GM18867 (cell line): Measurements from ENCODE around the gene LTF.
"Not testable (repeated sequence)": the region's sequence is repeated elsewhere in the genome, so short reads cannot be mapped to it uniquely, and the experiment has no call there.

Experiments
- ATAC-seq: cut with Tn5 transposase; IDR thresholded peaks from one replicate; pipeline ENCODE4 v1.9.1; 2021; ENCODE audit warnings: mild to moderate bottlenecking, moderate library complexity; ENCODE audit not compliant: unreplicated experiment

LTF gene

DNA sequence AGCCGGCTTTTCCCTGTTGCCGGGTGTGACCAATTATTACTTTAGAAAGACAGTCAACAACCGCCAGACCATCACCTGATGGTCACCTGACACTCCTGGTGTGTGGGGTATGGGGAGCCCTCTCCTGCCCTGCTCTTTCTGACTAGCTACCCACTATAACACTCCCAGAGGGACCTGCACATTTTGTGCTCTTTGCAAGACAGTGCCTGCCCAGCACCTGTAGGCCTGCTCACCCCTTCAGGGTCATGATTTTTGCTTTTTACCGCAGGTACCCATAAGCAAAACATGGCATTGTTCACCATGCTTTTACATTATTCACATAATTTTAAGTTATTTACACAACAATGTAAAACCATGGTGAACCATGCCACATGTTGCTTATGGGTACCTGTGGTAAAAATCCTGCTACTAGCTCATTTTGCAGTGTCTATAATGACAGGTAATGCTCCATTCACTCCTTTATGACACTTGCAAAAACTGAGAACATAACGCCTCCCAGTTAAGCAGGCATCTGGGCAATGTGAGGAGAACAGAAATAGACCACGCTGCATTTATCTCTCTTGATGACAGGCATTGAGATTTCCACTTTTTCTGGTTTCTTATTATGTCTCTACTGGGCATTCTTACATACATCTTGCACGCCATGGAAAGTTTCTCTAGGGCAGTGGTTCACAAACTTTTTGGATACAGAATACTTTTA is 47.7 kb downstream of the LTF start:
- no peak for ATAC-seq

- no peak for ATAC-seq
These were observed 48.4 kb downstream of the LTF start for GRCh38 chr3:46416125-46416810.

- ATAC-seq, result no peak
These were observed 50.0 kb downstream of the LTF start for GRCh38 chr3:46414739-46415138.

- ATAC-seq, result no peak
These were observed 50.8 kb downstream of the LTF start for GRCh38 chr3:46413951-46414350.

DNA sequence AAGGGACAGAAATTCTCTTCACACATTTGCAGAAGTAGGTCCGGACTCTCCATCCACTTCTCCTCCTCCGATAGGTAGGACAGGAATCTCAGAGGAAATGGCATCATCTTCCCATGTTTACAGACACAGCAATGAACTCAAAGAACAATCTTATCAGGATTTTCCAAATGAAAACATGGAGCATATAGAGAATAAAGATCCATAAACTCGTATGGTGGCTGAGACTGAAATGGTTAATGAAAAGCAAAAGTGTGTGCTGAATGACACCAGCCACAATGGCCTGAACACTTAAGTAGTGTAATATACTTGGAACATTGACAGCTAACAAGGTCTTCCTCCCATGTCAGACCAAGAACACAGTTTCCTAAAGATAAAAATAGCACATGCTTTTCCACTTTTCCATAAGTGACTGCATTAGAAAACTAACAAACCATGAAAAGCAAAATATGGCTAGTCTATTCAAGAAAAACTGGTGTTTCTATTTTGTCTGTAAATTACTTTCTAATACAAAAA is 51.9 kb downstream of the LTF start:
- ATAC-seq, result no peak

GRCh38 chr3:46411271-46411670 is 53.4 kb downstream of the LTF start:
- no peak for ATAC-seq

GRCh38 chr3:46410669-46411068 is 54.0 kb downstream of the LTF start:
- no peak for ATAC-seq

DNA sequence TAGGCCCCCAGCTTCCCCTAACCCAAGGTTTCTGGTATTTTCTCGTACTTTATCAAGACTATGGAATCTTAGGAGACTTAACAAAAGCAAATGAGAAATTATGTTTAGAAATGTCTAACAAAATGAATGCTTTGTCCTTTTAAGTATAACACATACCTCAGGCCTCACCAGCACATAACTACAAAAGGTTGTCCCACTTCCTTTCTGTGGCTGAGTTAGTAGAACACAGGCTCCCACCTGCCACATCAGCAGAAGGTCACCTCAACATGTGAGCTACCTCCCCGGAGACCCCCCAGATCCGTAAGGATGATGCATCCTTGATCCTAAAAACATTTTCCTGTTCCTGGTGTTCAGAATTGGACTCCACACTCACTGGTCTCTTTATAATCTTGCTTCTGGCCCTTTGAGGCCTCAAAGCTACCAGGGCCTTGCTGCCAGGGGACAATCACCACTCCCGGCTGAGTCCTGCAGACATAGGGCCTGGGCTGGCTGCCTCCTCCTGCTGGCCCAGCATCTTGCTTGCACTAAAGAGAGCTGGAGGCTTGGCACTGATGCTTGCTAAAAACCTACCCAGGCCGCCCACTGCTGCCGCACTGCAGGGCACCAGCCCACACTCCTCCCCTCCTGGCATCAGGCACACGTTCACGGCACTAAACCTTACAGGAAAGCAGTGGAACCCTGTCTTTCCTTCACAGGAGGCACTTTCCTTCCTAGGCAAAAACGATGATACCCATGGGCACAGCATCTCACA is 54.8 kb downstream of the LTF start:
- no peak for ATAC-seq

GRCh38 chr3:46408853-46409252 is 55.9 kb downstream of the LTF start:
- ATAC-seq, result no peak

DNA sequence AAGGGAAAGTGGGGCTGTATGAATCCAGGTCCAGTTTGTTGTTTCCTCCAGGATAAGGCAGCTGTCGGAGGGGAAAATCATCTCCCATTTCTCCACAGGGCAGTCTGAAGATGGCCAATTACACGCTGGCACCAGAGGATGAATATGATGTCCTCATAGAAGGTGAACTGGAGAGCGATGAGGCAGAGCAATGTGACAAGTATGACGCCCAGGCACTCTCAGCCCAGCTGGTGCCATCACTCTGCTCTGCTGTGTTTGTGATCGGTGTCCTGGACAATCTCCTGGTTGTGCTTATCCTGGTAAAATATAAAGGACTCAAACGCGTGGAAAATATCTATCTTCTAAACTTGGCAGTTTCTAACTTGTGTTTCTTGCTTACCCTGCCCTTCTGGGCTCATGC is 56.7 kb downstream of the LTF start:
- ATAC-seq, result no peak

GRCh38 chr3:46406788-46407611 is 57.7 kb downstream of the LTF start, which contains the start of the genes CCR5AS and CCRL2:
Gene CCR5AS, minus strand, starts transcription at chr3:46407066.
Gene CCRL2, plus strand, starts transcription at chr3:46407259. Its CDS starts 821 bp downstream, at chr3:46408080.
- ATAC-seq, result peak; percentile 44

GRCh38 chr3:46406443-46406787 is 58.3 kb downstream of the LTF start:
- ATAC-seq, result no peak

DNA sequence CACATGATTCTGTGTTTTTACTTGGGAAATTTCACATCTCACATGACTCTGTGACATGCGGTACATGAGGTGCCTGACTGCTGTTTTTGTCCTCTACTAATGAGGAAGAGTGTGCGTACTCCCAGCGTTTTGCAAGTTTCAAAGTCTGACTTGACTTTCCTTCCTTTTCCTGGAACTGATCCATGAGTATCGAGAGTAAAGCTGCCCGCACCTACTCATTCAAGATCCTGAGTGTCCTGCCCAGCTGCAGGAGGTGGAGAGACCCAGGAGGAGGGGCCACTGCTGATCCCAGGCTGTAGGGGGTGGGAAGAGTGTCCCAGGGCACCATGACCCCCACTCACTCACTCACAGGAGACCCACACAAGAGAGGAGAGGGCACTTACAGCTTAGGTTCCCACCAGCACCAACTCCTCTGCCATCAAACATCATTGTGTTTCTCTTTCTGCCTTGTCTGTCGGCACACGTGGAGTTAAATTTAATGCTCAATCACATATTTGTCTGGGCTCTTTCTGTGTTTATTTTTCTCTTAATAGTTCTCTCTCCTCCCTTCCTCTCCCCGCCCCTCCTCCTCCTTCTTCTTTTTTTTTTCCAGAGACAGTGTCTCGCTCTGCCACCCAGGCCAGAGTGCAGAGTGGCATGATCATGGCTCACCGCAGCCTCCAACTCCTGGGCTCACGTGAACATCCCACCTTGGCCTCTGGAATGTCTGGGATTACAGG is 59.2 kb downstream of the LTF start:
- ATAC-seq, result no peak

- ATAC-seq, result not testable (repeated sequence)
These were observed 61.8 kb downstream of the LTF start for GRCh38 chr3:46402902-46403301.

GRCh38 chr3:46401579-46401978 is 63.1 kb downstream of the LTF start:
- no peak for ATAC-seq

DNA sequence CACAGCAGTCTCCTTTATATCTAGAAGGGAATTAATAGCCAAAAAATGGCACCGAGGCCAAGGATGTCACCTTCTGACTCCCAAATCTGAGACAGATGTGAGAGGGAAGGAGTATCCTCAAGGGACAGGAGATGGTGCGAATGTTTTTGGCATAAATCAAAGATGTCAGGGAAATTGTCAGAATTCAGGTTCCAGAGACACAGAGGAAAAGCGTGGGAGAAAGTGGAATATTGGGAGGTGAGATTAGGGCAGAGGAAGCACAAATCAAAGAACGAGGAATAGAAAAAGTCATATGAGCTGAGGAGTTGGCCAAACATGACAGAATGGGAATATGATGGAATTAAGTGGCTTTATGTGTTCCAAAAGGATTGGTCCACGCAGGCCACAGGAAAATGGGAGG is 63.9 kb downstream of the LTF start:
- no peak for ATAC-seq

GRCh38 chr3:46400000-46400734 is 64.5 kb downstream of the LTF start:
- no peak for ATAC-seq

DNA sequence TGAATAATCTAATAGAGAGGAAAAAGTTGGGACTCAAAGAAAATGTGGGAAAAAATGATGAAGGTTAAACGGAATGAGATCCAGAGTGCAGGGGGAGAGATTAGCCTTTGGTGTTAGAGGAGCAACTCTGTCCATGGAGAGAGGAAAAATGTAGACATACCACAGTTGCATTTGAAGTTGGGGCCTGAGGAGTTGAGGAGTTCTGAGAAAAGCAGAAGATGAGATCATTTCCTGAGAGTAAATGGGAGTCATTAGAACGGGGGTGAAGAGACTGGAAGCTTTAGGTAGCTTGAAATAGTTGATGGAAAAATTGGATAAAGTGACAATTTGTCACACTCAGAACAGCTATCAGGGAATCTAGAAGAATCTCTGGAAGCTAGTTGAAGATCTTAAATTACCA is 65.1 kb downstream of the LTF start:
- ATAC-seq, result no peak

DNA sequence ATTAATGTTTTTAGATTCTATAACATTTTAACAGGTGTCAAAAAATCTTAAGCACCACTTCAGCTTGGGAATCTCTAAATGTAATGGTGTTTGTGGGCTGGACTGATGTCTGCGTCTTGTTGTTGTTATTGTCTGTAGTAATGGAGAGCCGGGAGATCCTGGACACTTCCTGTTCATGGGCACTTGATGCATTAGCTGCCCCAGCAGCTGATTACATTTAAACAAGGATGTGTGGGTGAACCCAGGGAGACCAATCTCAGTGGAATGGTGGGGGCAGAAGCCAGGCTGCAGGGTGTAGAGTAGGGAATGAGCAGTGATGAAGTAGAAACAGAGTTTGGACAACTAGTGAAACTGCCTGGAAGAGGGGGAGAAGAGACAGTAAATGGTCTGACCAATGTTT is 65.6 kb downstream of the LTF start:
- ATAC-seq, result no peak
